ENCODE data around the gene NRCAM. TPM values are rescaled to one million over a fixed set of nuclear protein-coding genes. Genes with fewer than 3 reads are reported as not detected.

The NRCAM gene
- total RNA-seq, 1 experiment from 2014 or later = 45.7 TPM

- Histone ChIP-seq H3K27ac (ENCODE audit: low read depth, low read length, poor library complexity, severe bottlenecking) (no peak overlapping the region), H3K4me1 (ENCODE audit: insufficient read depth, low read length, poor library complexity, severe bottlenecking) (peaks cover 15% of the 10 kb centered on the region), H3K27me3 (replicated peaks; ENCODE audit: insufficient read depth, low read depth, low read length, poor library complexity) (no peaks in the 10 kb centered on the region), H3K9me3 (ENCODE audit: low read depth, low read length, poor library complexity, severe bottlenecking) (peaks cover 9% of the 10 kb centered on the region), H3K36me3 (ENCODE audit: insufficient read depth, low read length, poor library complexity, severe bottlenecking) (no peaks in the 10 kb centered on the region), H3K4me3 (ENCODE audit: low read depth, low read length, poor library complexity, severe bottlenecking) (no peak overlapping the region)
- no peak for DNase-seq (ENCODE audit: low spot score)
- BruUV-seq (replicated peaks) = no TSS peak
- POLR2A ChIA-PET (ENCODE audit: low non-redundant PET) = no interaction called here
- TF ChIP-seq, protein P1, sequence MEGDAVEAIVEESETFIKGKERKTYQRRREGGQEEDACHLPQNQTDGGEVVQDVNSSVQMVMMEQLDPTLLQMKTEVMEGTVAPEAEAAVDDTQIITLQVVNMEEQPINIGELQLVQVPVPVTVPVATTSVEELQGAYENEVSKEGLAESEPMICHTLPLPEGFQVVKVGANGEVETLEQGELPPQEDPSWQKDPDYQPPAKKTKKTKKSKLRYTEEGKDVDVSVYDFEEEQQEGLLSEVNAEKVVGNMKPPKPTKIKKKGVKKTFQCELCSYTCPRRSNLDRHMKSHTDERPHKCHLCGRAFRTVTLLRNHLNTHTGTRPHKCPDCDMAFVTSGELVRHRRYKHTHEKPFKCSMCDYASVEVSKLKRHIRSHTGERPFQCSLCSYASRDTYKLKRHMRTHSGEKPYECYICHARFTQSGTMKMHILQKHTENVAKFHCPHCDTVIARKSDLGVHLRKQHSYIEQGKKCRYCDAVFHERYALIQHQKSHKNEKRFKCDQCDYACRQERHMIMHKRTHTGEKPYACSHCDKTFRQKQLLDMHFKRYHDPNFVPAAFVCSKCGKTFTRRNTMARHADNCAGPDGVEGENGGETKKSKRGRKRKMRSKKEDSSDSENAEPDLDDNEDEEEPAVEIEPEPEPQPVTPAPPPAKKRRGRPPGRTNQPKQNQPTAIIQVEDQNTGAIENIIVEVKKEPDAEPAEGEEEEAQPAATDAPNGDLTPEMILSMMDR (conservative IDR thresholded peaks at IDR 0.05; ENCODE audit: low read depth, low read length) = no peak
- no peak for TF ChIP-seq EZH2 (IDR thresholded peaks at IDR 0.05; ENCODE audit: borderline replicate concordance, low read depth, low read length, poor library complexity, severe bottlenecking)
- intact Hi-C loops (cut with micrococcal nuclease; ENCODE audit: unreplicated experiment) = no loop called here
- CTCF ChIA-PET = no interaction called here
Measured at GRCh38 chr7:108436906-108437305, 19.3 kb downstream of the NRCAM start.

DNA sequence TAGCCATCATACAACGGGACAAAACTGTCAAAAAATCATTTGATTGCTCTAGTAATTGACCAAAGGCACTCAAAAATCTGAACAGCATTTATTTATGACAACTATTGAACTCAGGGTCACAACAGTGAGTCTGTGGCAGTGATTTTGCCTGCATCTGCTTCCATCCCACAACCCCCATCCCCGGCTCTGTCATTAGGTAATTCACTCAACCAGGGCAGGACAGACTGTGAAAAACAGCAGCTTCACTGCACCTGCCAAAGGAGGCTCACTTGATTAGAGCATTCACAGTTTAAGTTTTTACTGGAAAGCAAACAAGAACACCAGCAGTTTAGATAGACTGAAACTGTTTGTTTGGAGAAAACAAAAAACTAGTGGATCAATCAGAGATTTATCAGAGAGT lies 22.2 kb downstream of the NRCAM start:
- ChIA-PET CTCF (no interaction called here), POLR2A (ENCODE audit: low non-redundant PET) (no interaction called here)
- no peaks in the 10 kb centered on the region for H3K36me3 ChIP-seq (ENCODE audit: insufficient read depth, low read length, poor library complexity, severe bottlenecking)
- H3K27ac ChIP-seq (ENCODE audit: low read depth, low read length, poor library complexity, severe bottlenecking) = no peak overlapping the region
- no peaks in the 10 kb centered on the region for H3K27me3 ChIP-seq (replicated peaks; ENCODE audit: insufficient read depth, low read depth, low read length, poor library complexity)
- H3K9me3 ChIP-seq (ENCODE audit: low read depth, low read length, poor library complexity, severe bottlenecking) = peaks cover 9% of the 10 kb centered on the region
- H3K4me3 ChIP-seq (ENCODE audit: low read depth, low read length, poor library complexity, severe bottlenecking) = no peak overlapping the region
- no peak for TF ChIP-seq EZH2 (IDR thresholded peaks at IDR 0.05; ENCODE audit: borderline replicate concordance, low read depth, low read length, poor library complexity, severe bottlenecking)
- TF ChIP-seq, protein P1 (conservative IDR thresholded peaks at IDR 0.05; ENCODE audit: low read depth, low read length) = no peak
- no peak for DNase-seq (ENCODE audit: low spot score)
- no peaks in the 10 kb centered on the region for H3K4me1 ChIP-seq (ENCODE audit: insufficient read depth, low read length, poor library complexity, severe bottlenecking)
- intact Hi-C loops (cut with micrococcal nuclease; ENCODE audit: unreplicated experiment) = no loop called here
- no TSS peak for BruUV-seq (replicated peaks)

GRCh38 chr7:108431099-108431498 lies 25.1 kb downstream of the NRCAM start:
- BruUV-seq (replicated peaks) = no TSS peak

More at GRCh38 chr7:108431099-108431498, 25.1 kb downstream of the NRCAM start:
- DNase-seq (ENCODE audit: low spot score) = no peak
- Histone ChIP-seq H3K27me3 (replicated peaks; ENCODE audit: insufficient read depth, low read depth, low read length, poor library complexity) (no peaks in the 10 kb centered on the region), H3K36me3 (ENCODE audit: insufficient read depth, low read length, poor library complexity, severe bottlenecking) (no peaks in the 10 kb centered on the region), H3K27ac (ENCODE audit: low read depth, low read length, poor library complexity, severe bottlenecking) (no peak overlapping the region), H3K9me3 (ENCODE audit: low read depth, low read length, poor library complexity, severe bottlenecking) (peaks cover 4% of the 10 kb centered on the region), H3K4me1 (ENCODE audit: insufficient read depth, low read length, poor library complexity, severe bottlenecking) (peaks cover 6% of the 10 kb centered on the region), H3K4me3 (ENCODE audit: low read depth, low read length, poor library complexity, severe bottlenecking) (no peak overlapping the region)
- TF ChIP-seq, protein P1 (conservative IDR thresholded peaks at IDR 0.05; ENCODE audit: low read depth, low read length) = no peak
- intact Hi-C loops (cut with micrococcal nuclease; ENCODE audit: unreplicated experiment) = no loop called here
- ChIA-PET POLR2A (ENCODE audit: low non-redundant PET) (interaction anchor here (0.6 kb wide), 1 partner anchor 74 kb away, joined by 4 read pairs; no protein-coding TSS in a partner anchor), CTCF (no interaction called here)

Data from A673 (cell line).